OCI-LY3 (cell line): ENCODE data around the gene SNX1.

ENCODE experiments used
- H2AFZ ChIP-seq: fragments of 200-600, 300-600 bp; shearing (Covaris generic); 2 replicates; pipeline ENCODE4 v1.6.0; 2014; ENCODE audit warnings: antibody characterized with exemption, low read depth, low read length
- H3K27ac ChIP-seq: fragments of 200-600, 300-600 bp; sonication (generic); 2 replicates; pipeline ENCODE4 v1.5.1; 2014; ENCODE audit warnings: mild to moderate bottlenecking, low read length, moderate library complexity, mixed read lengths
- H3K27me3 ChIP-seq: fragments of 200-600, 300-600 bp; sonication (generic); 2 replicates; pipeline ENCODE4 v1.6.1; 2014; ENCODE audit warnings: low read depth, low read length, mixed read lengths
- H3K36me3 ChIP-seq: fragments of 200-600, 300-600 bp; sonication (generic); replicated peaks from 2 replicates; pipeline ENCODE3; 2014; ENCODE audit warnings: low read depth, low read length, mixed read lengths
- H3K4me1 ChIP-seq: fragments of 300-600, 200-600 bp; sonication (generic); 2 replicates; pipeline ENCODE4 v1.6.1; 2014; ENCODE audit warnings: low read length, mixed read lengths
- H3K4me2 ChIP-seq: fragments of 200-600, 300-600 bp; sonication (generic); 2 replicates; pipeline ENCODE4 v1.6.1; 2014; ENCODE audit warnings: low read length, mixed read lengths
- H3K4me3 ChIP-seq: fragments of 300-600, 200-600 bp; sonication (generic); 2 replicates; pipeline ENCODE4 v1.5.1; 2014; ENCODE audit warnings: antibody characterized with exemption, mild to moderate bottlenecking, low read length, moderate library complexity
- H3K79me2 ChIP-seq: fragments of 300-600, 200-600 bp; shearing (Covaris generic); 2 replicates; pipeline ENCODE4 v1.6.1; 2014; ENCODE audit warnings: mild to moderate bottlenecking, low read length, mixed read lengths
- H3K9ac ChIP-seq: fragments of 300-600, 200-600 bp; shearing (Covaris generic); 2 replicates; pipeline ENCODE4 v1.6.0; 2014; ENCODE audit warnings: mild to moderate bottlenecking, low read length, moderate library complexity
- H3K9me3 ChIP-seq: fragments of 200-600, 300-600 bp; shearing (Covaris generic); 2 replicates; pipeline ENCODE4 v1.6.1; 2014; ENCODE audit warnings: low read length, mixed read lengths; ENCODE audit not compliant: insufficient read depth
- H4K20me1 ChIP-seq: fragments of 200-600, 300-600 bp; sonication (generic); 2 replicates; pipeline ENCODE4 v1.6.1; 2016; ENCODE audit warnings: low read length, mixed read lengths; ENCODE audit not compliant: insufficient read depth
- EZH2phosphoT487 ChIP-seq: fragments of 200-600 bp; shearing (Covaris generic); IDR thresholded peaks from 2 replicates; pipeline ENCODE4 v1.6.1; 2018; ENCODE audit warnings: antibody characterized with exemption, mixed run types, low read depth
- TF ChIP-seq, protein P1 (sequence below): fragments of 200-600, 300-600 bp; sonication (generic); IDR thresholded peaks from 2 replicates; pipeline ENCODE4 v1.5.1; 2014; ENCODE audit warnings: antibody characterized with exemption, low read length, low read depth

Gene SNX1

DNA sequence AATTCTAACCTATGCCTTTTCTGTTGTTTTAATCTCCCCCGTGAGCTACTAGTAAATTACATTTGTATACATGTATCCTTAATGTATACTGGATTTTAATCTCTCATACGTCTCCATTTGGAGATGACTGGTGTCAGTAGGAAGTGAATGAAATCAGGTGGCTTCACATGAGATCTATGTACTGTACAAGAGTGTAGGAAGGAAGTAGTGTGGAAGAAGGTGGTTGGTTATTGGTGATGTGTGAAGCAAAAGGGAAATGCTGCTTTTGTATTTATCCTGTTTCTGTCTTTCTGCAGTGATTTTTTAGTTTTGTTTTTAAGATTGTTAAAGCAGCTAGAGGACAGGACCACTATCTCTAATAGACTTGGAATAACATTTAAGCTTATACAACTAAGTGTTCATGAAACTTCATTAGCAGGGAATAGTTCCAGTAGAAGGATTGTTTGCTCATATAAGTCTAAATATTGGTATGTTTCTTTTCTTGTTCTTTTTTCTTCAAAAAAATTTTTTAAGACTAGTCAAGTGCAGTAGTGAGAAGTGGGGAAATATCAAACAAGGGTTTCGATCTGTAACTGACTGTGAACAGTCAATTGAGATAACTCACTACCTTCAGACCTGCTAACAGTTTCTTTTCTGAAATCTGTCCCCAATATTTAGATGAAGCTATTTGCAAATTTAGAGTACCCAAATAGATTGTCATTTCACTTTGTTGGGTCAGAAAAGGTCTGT, 15.3 kb downstream of the SNX1 start:
- Histone ChIP-seq H3K36me3 (peaks cover 16% of the 10 kb centered on the region), H2AFZ (no peak overlapping the region), H3K9me3 (no peaks in the 10 kb centered on the region), H3K4me1 (no peaks in the 10 kb centered on the region), H4K20me1 (peaks cover 48% of the 10 kb centered on the region), H3K4me2 (no peak overlapping the region), H3K79me2 (peaks cover 54% of the 10 kb centered on the region), H3K27me3 (no peaks in the 10 kb centered on the region), H3K4me3 (no peak overlapping the region), H3K27ac (no peak overlapping the region), H3K9ac (no peak overlapping the region)
- TF ChIP-seq, protein P1, sequence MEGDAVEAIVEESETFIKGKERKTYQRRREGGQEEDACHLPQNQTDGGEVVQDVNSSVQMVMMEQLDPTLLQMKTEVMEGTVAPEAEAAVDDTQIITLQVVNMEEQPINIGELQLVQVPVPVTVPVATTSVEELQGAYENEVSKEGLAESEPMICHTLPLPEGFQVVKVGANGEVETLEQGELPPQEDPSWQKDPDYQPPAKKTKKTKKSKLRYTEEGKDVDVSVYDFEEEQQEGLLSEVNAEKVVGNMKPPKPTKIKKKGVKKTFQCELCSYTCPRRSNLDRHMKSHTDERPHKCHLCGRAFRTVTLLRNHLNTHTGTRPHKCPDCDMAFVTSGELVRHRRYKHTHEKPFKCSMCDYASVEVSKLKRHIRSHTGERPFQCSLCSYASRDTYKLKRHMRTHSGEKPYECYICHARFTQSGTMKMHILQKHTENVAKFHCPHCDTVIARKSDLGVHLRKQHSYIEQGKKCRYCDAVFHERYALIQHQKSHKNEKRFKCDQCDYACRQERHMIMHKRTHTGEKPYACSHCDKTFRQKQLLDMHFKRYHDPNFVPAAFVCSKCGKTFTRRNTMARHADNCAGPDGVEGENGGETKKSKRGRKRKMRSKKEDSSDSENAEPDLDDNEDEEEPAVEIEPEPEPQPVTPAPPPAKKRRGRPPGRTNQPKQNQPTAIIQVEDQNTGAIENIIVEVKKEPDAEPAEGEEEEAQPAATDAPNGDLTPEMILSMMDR, result no peak
- TF ChIP-seq EZH2phosphoT487, result no peak

DNA sequence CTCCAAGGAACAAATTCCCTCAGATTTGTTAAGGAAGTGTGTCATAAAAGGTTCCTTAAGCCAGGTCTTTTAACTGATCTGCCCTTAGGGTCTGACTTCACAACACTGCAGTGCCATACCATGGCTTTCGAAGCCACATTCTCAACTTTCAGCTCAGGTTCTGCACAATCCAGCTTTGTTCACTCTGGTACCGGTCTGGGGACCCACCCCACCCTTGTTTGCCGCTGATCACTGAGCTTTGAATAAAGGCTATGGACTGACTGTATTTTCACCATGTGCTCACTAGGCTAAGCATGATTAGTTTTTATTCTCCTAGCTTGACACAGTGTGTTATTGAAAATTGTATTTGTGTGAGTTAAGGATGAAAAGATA, 15.9 kb downstream of the SNX1 start:
- Histone ChIP-seq H3K36me3 (peaks cover 21% of the 10 kb centered on the region), H3K4me2 (no peak overlapping the region), H4K20me1 (peaks cover 43% of the 10 kb centered on the region), H3K9ac (no peak overlapping the region), H2AFZ (no peak overlapping the region), H3K27ac (no peak overlapping the region), H3K27me3 (no peaks in the 10 kb centered on the region), H3K79me2 (peaks cover 48% of the 10 kb centered on the region), H3K9me3 (no peaks in the 10 kb centered on the region), H3K4me3 (no peak overlapping the region), H3K4me1 (no peaks in the 10 kb centered on the region)
- no peak for TF ChIP-seq EZH2phosphoT487
- TF ChIP-seq, protein P1, result no peak

DNA sequence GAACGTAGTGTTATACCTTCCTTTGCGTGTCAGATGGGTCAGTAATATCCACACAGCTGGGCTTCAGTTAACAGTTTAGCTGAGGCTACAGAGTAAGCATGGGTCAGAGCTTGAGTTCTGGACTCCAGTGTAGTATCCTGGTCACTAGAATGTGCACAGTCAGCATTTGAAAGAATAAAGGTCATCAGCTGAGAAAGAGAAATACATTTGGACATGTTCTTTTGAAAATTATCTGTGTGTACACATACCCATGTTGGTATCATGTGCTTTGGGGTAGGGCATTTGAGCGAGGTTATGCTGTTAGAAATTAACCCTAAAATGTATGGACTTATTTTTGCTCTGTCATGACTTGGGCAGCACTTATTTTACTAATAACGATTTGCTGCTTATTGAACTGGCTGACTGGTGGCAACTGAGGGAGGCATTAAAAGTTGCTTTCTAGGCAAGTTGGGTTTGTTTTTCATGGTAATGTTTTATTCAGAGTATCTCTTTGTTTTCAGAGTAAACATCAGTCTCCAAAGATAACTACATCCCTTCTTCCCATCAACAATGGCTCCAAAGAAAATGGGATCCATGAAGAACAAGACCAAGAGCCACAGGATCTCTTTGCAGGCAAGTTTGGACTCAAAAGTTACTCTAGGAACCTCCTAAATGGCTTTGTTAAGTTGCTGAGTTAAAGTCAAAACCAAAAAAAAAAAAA, 16.4 kb downstream of the SNX1 start:
- peaks cover 43% of the 10 kb centered on the region for H3K79me2 ChIP-seq
- H3K4me2 ChIP-seq, result no peak overlapping the region

DNA sequence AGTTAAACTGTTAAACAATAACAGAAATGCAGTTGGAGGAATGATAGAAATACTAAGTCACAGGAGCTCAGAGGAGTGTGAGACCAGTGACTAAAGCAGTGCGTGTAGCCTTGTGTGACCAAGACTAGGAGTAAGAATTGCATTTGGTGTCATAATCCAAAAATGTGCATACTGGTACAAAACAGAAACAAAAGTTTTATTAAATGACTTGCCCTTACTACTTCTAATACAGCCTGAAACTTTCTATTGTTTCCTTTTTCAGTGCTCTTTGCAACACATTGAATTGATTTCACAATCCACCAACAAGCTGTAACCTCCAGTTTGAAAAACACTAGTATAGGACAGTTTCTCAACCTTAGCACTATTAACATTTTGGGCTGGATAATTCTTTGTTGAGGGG, 17.1 kb downstream of the SNX1 start:
- peaks cover 25% of the 10 kb centered on the region for H3K36me3 ChIP-seq

More for the DNA sequence above, 16.4 kb downstream of the SNX1 start:
- Histone ChIP-seq H3K27ac (no peak overlapping the region), H4K20me1 (peaks cover 38% of the 10 kb centered on the region), H2AFZ (no peak overlapping the region), H3K9ac (no peak overlapping the region), H3K36me3 (peaks cover 25% of the 10 kb centered on the region), H3K9me3 (no peaks in the 10 kb centered on the region), H3K27me3 (no peaks in the 10 kb centered on the region), H3K4me1 (no peaks in the 10 kb centered on the region), H3K4me3 (no peak overlapping the region)
- TF ChIP-seq, protein P1, result no peak
- no peak for TF ChIP-seq EZH2phosphoT487

More for the DNA sequence above, 17.1 kb downstream of the SNX1 start:
- no peaks in the 10 kb centered on the region for H3K27me3 ChIP-seq
- no peak overlapping the region for H3K4me3 ChIP-seq
- H3K79me2 ChIP-seq, result peaks cover 37% of the 10 kb centered on the region
- H3K27ac ChIP-seq, result no peak overlapping the region
- peaks cover 33% of the 10 kb centered on the region for H4K20me1 ChIP-seq
- TF ChIP-seq, protein P1, result no peak
- TF ChIP-seq EZH2phosphoT487, result no peak
- no peaks in the 10 kb centered on the region for H3K4me1 ChIP-seq
- no peaks in the 10 kb centered on the region for H3K9me3 ChIP-seq
- H3K9ac ChIP-seq, result no peak overlapping the region
- H3K4me2 ChIP-seq, result no peak overlapping the region
- no peak overlapping the region for H2AFZ ChIP-seq
